Left renal pelvis (tissue), 4 donors: ENCODE results near the gene ATF5. TPM values are rescaled to one million over a fixed set of nuclear protein-coding genes. Genes with fewer than 3 reads are reported as not detected.
"Not testable (repeated sequence)": the region's sequence is repeated elsewhere in the genome, so short reads cannot be mapped to it uniquely, and the experiment has no call there.

Experiments used
- DNase-seq, 4 donors: peaks; one replicate each; pipeline ENCODE4 v3.0.0-alpha.2; 2013; ENCODE audit warnings: low read depth in 4 of 4, low spot score in 3 of 4
- polyA plus RNA-seq, 4 donors: library from polyadenylated mRNA; unstranded; fragments of 120-200 nt; gene quantifications; one replicate each; pipeline ENCODE4 v1.2.1, GENCODE V29; 2013; ENCODE audit not compliant: insufficient read length in 4 of 4

ATF5 gene
- polyA plus RNA-seq, 4 donors = 17.8 to 26.2 (median 20.8) TPM

- no peak for DNase-seq
Observed at GRCh38 chr19:49921871-49922795, 6.9 kb upstream of the ATF5 start.

- DNase-seq = no peak
Observed at GRCh38 chr19:49923055-49924003, 5.7 kb upstream of the ATF5 start.

GRCh38 chr19:49924004-49924880, 4.8 kb upstream of the ATF5 start:
- no peak for DNase-seq

DNA sequence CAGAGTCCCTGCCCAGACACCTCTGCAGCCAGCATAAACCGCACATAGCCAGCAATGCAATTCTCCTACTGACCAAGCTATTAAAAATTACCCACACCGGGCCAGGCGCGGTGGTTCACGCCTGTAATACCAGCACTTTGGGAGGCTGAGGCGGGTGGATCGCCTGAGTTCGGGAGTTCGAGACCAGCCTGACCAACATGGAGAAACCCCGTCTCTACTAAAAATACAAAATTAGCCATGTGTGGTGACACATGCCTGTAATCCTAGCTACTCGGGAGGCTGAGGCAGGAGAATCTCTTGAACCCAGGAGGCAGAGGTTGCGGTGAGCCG, 4.2 kb upstream of the ATF5 start:
- not testable (repeated sequence) for DNase-seq

- DNase-seq = no peak
Observed at GRCh38 chr19:49925486-49925885, 3.5 kb upstream of the ATF5 start.

- no peak for DNase-seq
Observed at GRCh38 chr19:49926515-49926914, 2.5 kb upstream of the ATF5 start.

- DNase-seq = no peak
Observed at GRCh38 chr19:49927526-49928264, 1.3 kb upstream of the ATF5 start.

DNA sequence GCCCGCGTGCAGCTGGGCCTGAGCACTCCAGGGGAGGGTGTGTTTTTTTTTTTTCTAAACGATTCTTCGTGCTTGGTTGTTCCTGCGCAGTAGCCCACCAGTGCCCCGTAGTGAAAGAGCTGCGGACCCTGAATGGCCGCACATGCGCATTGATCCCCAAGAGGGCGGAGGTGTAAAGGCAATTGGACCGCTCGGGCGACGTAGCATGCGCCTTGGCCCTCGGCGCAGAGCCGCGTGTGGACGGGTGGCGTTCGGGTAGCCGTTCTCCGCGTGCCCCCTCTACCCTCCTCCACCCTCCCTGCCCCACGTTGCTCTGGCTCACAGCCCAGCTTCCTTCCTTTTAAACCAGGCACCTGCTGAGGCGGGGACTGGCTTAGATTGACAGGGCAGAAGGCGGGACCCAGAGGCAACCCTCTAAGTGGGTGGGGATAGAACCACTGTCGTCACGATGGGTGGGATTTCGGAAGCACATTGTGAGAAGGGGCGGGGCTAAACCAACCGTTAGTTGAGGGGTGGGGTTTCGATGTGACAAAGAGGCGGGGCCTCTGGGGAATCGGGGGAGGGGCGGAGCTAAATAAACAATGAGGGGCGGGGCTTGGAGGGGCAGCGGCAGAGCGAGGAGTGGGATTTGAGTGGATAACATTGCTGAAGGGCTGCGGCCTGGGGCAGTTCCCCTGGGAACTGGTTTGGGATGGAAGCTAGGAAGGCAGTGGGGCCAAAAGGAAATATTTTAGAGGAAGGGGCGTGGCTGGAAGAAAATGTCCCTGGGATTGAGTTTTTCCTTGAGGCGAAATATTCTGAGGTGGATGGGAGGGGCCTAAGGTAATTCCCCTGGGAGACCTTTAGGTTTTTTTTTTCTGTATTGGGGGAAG, 842 bp downstream of the ATF5 start:
- peak; percentile 85 to 92 (median 87) for DNase-seq

DNA sequence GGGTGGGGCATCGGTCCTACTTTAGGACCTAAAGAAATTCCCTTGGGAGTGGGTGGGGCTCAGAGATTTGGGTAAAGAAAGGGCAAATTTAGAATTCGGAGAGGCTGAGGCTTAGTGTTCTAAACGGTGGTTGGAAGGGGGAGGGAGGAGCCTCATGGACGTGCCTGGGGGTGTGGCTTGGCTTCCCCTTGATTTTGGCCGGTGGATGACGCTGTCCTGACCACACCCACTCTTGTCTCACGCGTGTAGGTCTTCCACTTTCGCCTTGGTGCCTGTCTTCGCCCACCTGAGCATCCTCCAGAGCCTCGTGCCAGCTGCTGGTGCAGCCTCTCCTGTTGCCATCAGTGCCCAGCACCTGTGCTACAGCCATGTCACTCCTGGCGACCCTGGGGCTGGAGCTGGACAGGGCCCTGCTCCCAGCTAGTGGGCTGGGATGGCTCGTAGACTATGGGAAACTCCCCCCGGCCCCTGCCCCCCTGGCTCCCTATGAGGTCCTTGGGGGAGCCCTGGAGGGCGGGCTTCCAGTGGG, 1.5 kb downstream of the ATF5 start:
- DNase-seq = no peak

DNA sequence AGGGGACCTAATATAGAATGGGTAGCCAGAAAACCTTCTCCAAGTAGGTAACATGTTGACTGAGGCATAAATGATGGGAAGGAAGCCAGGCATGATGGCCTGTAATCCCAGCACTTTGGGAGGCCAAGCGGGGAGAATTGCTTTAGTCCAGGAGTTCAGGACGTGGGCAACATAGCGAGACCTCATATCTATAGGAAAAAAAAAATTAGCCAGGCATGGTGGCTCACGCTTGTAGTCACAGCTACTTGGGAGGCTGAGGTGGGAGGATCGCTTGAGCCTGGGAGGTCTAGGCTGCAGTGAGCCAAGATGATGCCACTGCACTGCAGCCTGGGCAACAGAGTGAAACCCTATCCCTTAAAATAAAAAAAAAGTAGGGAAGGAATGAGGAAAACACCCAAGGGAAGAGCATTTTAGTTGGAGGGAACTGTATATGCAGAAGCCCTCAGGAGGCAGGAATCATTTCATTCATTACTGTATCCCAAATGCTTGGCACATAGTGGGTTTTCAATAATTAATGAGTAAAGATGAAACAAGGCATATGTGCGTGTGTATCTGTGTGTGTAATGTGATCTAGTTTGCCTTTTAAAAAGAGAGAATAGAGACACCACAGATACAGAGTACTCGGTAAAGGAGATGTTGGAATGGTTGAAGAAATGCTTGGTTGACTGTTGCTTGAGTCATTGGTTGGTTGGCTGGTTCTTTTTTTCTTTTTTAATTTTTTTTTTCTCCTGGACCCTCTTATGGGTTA, 2.5 kb downstream of the ATF5 start:
- no peak for DNase-seq

GRCh38 chr19:49932041-49932451, 3.0 kb downstream of the ATF5 start:
- DNase-seq = no peak

GRCh38 chr19:49932731-49933131, 3.7 kb downstream of the ATF5 start:
- no peak for DNase-seq

DNA sequence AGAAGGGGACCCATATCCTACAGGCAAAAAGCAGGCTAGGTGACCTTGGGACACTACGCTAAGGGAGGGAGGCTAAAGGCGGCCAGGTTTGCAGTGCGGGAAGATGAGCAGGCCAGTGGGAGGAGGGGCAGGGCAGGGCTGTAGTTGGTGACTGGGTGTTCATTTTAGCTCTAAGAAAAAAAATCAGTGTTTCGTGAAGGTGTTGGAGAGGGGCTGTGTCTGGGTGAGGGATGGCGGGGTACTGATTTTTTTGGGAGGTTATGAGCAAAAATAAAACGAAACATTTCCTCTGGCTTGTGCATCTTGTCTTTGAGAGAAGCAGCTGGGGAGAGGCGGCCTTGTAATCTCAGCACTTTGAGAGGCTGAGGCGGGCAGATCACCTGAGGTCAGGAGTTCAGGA, 4.6 kb downstream of the ATF5 start:
- DNase-seq = no peak

- DNase-seq = no peak
Observed at GRCh38 chr19:49936549-49936948, 7.5 kb downstream of the ATF5 start.

GRCh38 chr19:49937750-49938381, 8.9 kb downstream of the ATF5 start:
- DNase-seq = no peak

DNA sequence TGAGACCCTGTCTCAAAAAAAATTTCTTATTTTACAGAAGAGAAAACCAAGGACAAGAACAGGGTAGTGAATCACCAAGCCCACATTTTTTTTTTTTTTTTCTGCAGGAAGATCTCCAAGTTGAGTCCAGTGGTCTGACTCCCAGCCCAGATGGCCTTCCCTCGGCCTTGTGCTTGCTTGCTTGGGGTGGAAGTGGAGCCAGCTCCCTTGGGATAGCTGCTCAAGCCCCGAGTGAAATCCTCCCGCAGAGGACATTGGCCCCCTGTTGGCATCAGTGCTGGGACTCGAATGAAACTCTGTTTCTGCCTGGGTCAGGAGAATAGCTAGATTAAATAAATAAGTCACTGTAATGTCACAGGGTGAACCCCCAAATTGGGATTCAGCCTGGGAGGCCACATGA, 9.7 kb downstream of the ATF5 start:
- no peak for DNase-seq

- DNase-seq = no peak
Observed at GRCh38 chr19:49939721-49940481, 10.9 kb downstream of the ATF5 start.
